SIG-M5 treated with dmso at 0.1 percent for 504 hours (cell line): ENCODE measurements around the gene ULK2.
"Not testable (repeated sequence)": the region's sequence is repeated elsewhere in the genome, so short reads cannot be mapped to it uniquely, and the experiment has no call there.

Experiments
- DNase-seq: peaks from one replicate; lab custom pipeline; 2025; ENCODE audit not compliant: unreplicated experiment; lab: John Stamatoyannopoulos, UW

The ULK2 gene

GRCh38 chr17:19867329-19868078 lies at the start of gene ULK2:
Gene ULK2 (minus strand): TSS chr17:19867936. CDS start chr17:19867417, 519 bp downstream.
- DNase-seq: no peak

- DNase-seq: no peak
These were observed 47.7 kb upstream of the ULK2 start for GRCh38 chr17:19915245-19915978.

GRCh38 chr17:19911033-19911432 lies 43.3 kb upstream of the ULK2 start:
- DNase-seq: no peak

GRCh38 chr17:19909139-19909538 lies 41.4 kb upstream of the ULK2 start:
- no peak for DNase-seq

GRCh38 chr17:19905502-19905901 lies 37.8 kb upstream of the ULK2 start:
- no peak for DNase-seq

- DNase-seq: no peak
These were observed 37.2 kb upstream of the ULK2 start for GRCh38 chr17:19904924-19905323.

GRCh38 chr17:19904412-19904811 lies 36.7 kb upstream of the ULK2 start:
- DNase-seq: no peak

GRCh38 chr17:19900809-19901208 lies 33.1 kb upstream of the ULK2 start:
- no peak for DNase-seq

- DNase-seq: no peak
These were observed 30.2 kb upstream of the ULK2 start for GRCh38 chr17:19897903-19898302.

- no peak for DNase-seq
These were observed 29.5 kb upstream of the ULK2 start for GRCh38 chr17:19897090-19897837.

- no peak for DNase-seq
These were observed 28.9 kb upstream of the ULK2 start for GRCh38 chr17:19896679-19897078.

GRCh38 chr17:19890554-19890953 lies 22.8 kb upstream of the ULK2 start:
- not testable (repeated sequence) for DNase-seq

- not testable (repeated sequence) for DNase-seq
These were observed 22.3 kb upstream of the ULK2 start for GRCh38 chr17:19890001-19890400.

GRCh38 chr17:19886116-19886515 lies 18.4 kb upstream of the ULK2 start:
- DNase-seq: no peak

GRCh38 chr17:19883537-19884215 lies 15.9 kb upstream of the ULK2 start:
- DNase-seq: no peak

- DNase-seq: no peak
These were observed 12.7 kb upstream of the ULK2 start for GRCh38 chr17:19880393-19880792.

GRCh38 chr17:19877364-19877945 lies 9.7 kb upstream of the ULK2 start:
- DNase-seq: no peak

- DNase-seq: peak; percentile 96
These were observed 8.9 kb upstream of the ULK2 start for GRCh38 chr17:19876529-19877161.

GRCh38 chr17:19874256-19874655 lies 6.5 kb upstream of the ULK2 start:
- DNase-seq: no peak

GRCh38 chr17:19873346-19873745 lies 5.6 kb upstream of the ULK2 start:
- DNase-seq: no peak

GRCh38 chr17:19868079-19868395 lies 301 bp upstream of the ULK2 start:
- DNase-seq: no peak
